A549 (cell line): ENCODE measurements around the gene MPRIP. TPM values are rescaled to one million over a fixed set of nuclear protein-coding genes. Genes with fewer than 3 reads are reported as not detected.

Experiments used
- ATAC-seq, 2 experiments: fragments of 200-7000 bp in 1 of 2; fragments of >200 bp in 1 of 2; cut with Nextera tagmentation in 1 of 2; cut with Tn5 transposase in 1 of 2; 3 replicates each; pipeline versions ENCODE4 v1.8.0 to v1.9.1; 2018 to 2020; ENCODE audit warnings: mild to moderate bottlenecking in 1 of 2, moderate library complexity in 1 of 2
- CTCF ChIA-PET: fragments of 300-600 bp; sonication (Branson Sonifier 250); formaldehyde crosslinking; extraction: SDS; loops from one replicate; lab custom pipeline; 2021; ENCODE audit warnings: antibody characterized with exemption, inconsistent platforms; lab: Yijun Ruan, JAX
- POLR2A ChIA-PET: fragments of 350-600 bp; formaldehyde crosslinking; extraction: SDS; loops from one replicate; lab custom pipeline; 2021; ENCODE audit warnings: antibody characterized with exemption, inconsistent platforms; lab: Yijun Ruan, JAX
- DNase-seq, 2 experiments: peaks; one replicate each; pipeline versions ENCODE4 v3.0.0 to v3.0.0-alpha.2; 2011 to 2016; ENCODE audit warnings: low read depth in 1 of 2, low spot score in 1 of 2
- FAIRE-seq: peaks from 2 replicates; lab custom pipeline; 2011; peaks lifted over from hg19 to GRCh38; lab: Jason Lieb, UNC
- H3K27ac ChIP-seq, 2 experiments: fragments of >200 bp; sonication (Bioruptor Twin); formaldehyde crosslinking; 3 replicates each; pipeline ENCODE4 v1.5.1; 2016 to 2017
- H3K4me1 ChIP-seq: fragments of >200 bp; sonication (Bioruptor Twin); formaldehyde crosslinking; 3 replicates; pipeline ENCODE4 v1.6.1; 2016
- H3K4me2 ChIP-seq: fragments of >200 bp; sonication (Bioruptor Twin); formaldehyde crosslinking; 3 replicates; pipeline ENCODE4 v1.6.1; 2016
- H3K4me3 ChIP-seq: fragments of >200 bp; sonication (Bioruptor Twin); formaldehyde crosslinking; 3 replicates; pipeline ENCODE4 v1.5.1; 2016
- H3K9me3 ChIP-seq: fragments of >200 bp; sonication (Bioruptor Twin); formaldehyde crosslinking; 3 replicates; pipeline ENCODE4 v1.6.1; 2016
- CBX8 ChIP-seq: fragments of 200-600 bp; sonication (generic); IDR thresholded peaks from 2 replicates; pipeline ENCODE4 v1.6.1; 2016
- CHD2 ChIP-seq: fragments of 150-350 bp; IDR thresholded peaks from 2 replicates; pipeline ENCODE4 v1.6.1; 2014; ENCODE audit warnings: low read length; ENCODE audit not compliant: partially characterized antibody
- ESRRA ChIP-seq: fragments of 150-350 bp; IDR thresholded peaks from 2 replicates; pipeline ENCODE4 v1.6.1; 2014; ENCODE audit warnings: mild to moderate bottlenecking, low read length, borderline replicate concordance
- FOXS1 ChIP-seq: fragments of 250-450 bp; sonication (Bioruptor Pico); IDR thresholded peaks from 2 replicates; pipeline ENCODE4 v1.5.0; 2020; ENCODE audit warnings: mild to moderate bottlenecking, moderate library complexity
- GATA3 ChIP-seq: IDR thresholded peaks from 2 replicates; pipeline ENCODE4 v1.6.1; 2012; ENCODE audit warnings: borderline replicate concordance
- HOXB13 ChIP-seq: fragments of 250-450 bp; sonication (Bioruptor Pico); IDR thresholded peaks from 2 replicates; pipeline ENCODE4 v1.5.0; 2020; ENCODE audit warnings: low read depth, mild to moderate bottlenecking, moderate library complexity
- HOXB5 ChIP-seq: fragments of 250-450 bp; sonication (Bioruptor Pico); IDR thresholded peaks from 2 replicates; pipeline ENCODE4 v1.5.0; 2020; ENCODE audit warnings: mild to moderate bottlenecking, moderate library complexity
- MAFK ChIP-seq: fragments of 450-650 bp; IDR thresholded peaks from 2 replicates; pipeline ENCODE4 v1.6.1; 2014; ENCODE audit not compliant: partially characterized antibody
- MAZ ChIP-seq: fragments of 150-350 bp; IDR thresholded peaks from 2 replicates; pipeline ENCODE4 v1.6.1; 2014; ENCODE audit warnings: antibody characterized with exemption, low read depth, low read length, borderline replicate concordance
- MYC ChIP-seq: IDR thresholded peaks from 2 replicates; pipeline ENCODE4 v1.6.1; 2012; ENCODE audit warnings: mild to moderate bottlenecking, inconsistent platforms, low read length, improper control_type of control experiment, borderline replicate concordance
- PHF8 ChIP-seq: fragments of 200-600 bp; sonication (generic); IDR thresholded peaks from 2 replicates; pipeline ENCODE4 v1.6.1; 2016; ENCODE audit warnings: low read depth, mild to moderate bottlenecking, antibody characterized with exemption, moderate library complexity, borderline replicate concordance
- POLR2A ChIP-seq: IDR thresholded peaks from 2 replicates; pipeline ENCODE4 v1.6.1; 2012; ENCODE audit warnings: mild to moderate bottlenecking, low read length
- TP53 ChIP-seq: fragments of 250-450 bp; sonication (Bioruptor Pico); IDR thresholded peaks from 2 replicates; pipeline ENCODE4 v1.5.0; 2021; ENCODE audit warnings: mild to moderate bottlenecking, moderate library complexity
- ZC3H11A ChIP-seq: fragments of 450-650 bp; IDR thresholded peaks from 2 replicates; pipeline ENCODE4 v1.6.1; 2014; ENCODE audit warnings: antibody characterized with exemption, mild to moderate bottlenecking
- WGBS: methylation state at CpG from one replicate; pipeline ENCODE4 v1.1.6; 2017; ENCODE audit errors: missing lambda C conversion rate; 5-methylcytosine and 5-hydroxymethylcytosine counted together
- polyA plus RNA-seq, 4 experiments: library from polyadenylated mRNA; depleted of rRNA in 3 of 4; stranded (reverse); fragments of >200 nt; fragmentation: RNase III in 1 of 4; extraction: RNeasy Plus Mini Kit Qiagen cat#74134 plus additional on column Dnase treatment in 1 of 4; gene quantifications; 2 replicates in 3 of 4; 3 replicates in 1 of 4; pipeline ENCODE4 v1.2.3, GENCODE V29; 2011 to 2017
- TF ChIP-seq, protein P1 (sequence below): fragments of >200 bp; sonication (Bioruptor Twin); formaldehyde crosslinking; IDR thresholded peaks from 3 replicates; pipeline ENCODE4 v1.6.1; 2016
- TF ChIP-seq, protein P2 (sequence below): IDR thresholded peaks from 2 replicates; pipeline ENCODE4 v1.6.1; 2012; ENCODE audit warnings: low read depth, borderline replicate concordance
- TF ChIP-seq, protein P3 (sequence below): fragments of 150-350 bp; IDR thresholded peaks from 2 replicates; pipeline ENCODE4 v1.6.1; 2014; ENCODE audit warnings: low read depth, mild to moderate bottlenecking, low read length

The MPRIP gene
- polyA plus RNA-seq, 2 of the 4 experiments (the other 2 are of a cell fraction) = 147 to 228 TPM

DNA sequence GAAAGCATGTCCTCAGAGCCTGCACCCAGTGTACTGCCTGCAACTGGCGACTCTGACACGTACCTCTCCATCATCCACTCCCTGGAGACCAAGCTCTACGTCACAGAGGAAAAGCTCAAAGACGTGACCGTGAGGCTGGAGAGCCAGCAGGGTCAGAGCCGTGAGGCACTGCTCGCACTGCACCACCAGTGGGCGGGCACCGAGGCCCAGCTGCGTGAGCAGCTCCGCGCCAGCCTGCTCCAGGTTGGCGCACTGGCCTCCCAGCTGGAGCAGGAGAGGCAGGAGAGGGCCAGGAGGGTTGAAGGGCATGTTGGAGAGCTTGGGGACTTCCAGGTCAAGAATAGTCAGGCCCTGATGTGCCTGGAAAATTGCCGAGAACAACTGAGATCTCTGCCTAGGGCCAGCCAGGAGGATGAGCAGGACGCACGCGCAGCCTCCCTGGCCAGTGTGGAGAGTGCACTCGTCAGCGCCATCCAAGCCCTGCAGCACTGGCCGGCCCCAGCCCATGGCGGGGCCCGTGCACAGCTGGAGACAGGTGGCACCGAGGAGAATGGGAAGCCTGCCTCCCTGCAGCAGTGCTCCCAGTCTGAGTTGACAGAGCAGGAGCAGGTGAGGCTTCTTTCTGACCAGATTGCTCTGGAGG is 123.5 kb downstream of the MPRIP start:
- no peak overlapping the region for H3K27ac ChIP-seq
- no peaks in the 10 kb centered on the region for H3K4me1 ChIP-seq
- CTCF ChIA-PET = interaction anchor here (0.7 to 4.0 kb wide), 4 partner anchors 10 to 483 kb away, joined by 3 to 19 read pairs (median 4); no protein-coding TSS in a partner anchor
- no peak overlapping the region for H3K4me3 ChIP-seq
- no peak overlapping the region for H3K4me2 ChIP-seq
- no peak for DNase-seq
- POLR2A ChIA-PET = interaction anchor here (0.6 kb wide), 1 partner anchor 23 kb away, joined by 8 read pairs; no protein-coding TSS in a partner anchor
- 95% methylated on average over 22 of the region's 23 CpGs for WGBS
- no peak for FAIRE-seq
- no peaks in the 10 kb centered on the region for H3K9me3 ChIP-seq
- TF ChIP-seq ZC3H11A (no peak), MAZ (no peak), MAFK (no peak), TP53 (no peak), PHF8 (no peak), GATA3 (no peak), HOXB13 (no peak), POLR2A (no peak), CHD2 (no peak), HOXB5 (CRISPR knock-in tag) (no peak), FOXS1 (no peak), MYC (no peak), ESRRA (no peak)
- TF ChIP-seq, protein P1, sequence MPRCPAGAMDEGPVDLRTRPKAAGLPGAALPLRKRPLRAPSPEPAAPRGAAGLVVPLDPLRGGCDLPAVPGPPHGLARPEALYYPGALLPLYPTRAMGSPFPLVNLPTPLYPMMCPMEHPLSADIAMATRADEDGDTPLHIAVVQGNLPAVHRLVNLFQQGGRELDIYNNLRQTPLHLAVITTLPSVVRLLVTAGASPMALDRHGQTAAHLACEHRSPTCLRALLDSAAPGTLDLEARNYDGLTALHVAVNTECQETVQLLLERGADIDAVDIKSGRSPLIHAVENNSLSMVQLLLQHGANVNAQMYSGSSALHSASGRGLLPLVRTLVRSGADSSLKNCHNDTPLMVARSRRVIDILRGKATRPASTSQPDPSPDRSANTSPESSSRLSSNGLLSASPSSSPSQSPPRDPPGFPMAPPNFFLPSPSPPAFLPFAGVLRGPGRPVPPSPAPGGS = no peak
- ATAC-seq = peak in 1 of 2 experiments; percentile 6; a peak in 1 of 6 replicates

DNA sequence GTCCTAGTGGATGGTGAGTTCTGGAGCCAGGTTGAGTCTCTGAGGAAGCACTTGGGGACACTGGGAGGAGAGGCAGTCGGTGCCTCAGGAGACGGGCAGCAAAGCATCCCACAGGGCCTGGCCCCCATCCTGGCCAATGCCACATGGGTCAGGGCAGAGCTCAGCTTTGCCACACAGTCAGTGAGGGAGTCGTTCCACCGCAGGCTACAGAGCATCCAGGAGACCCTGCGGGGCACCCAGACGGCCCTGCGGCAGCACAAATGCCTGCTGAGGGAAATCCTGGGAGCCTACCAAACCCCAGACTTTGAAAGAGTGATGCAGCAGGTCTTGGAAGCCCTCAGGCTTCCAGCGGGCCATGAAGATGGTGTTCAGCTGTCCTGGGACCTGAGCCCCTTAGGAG is 124.2 kb downstream of the MPRIP start:
- no peak for DNase-seq
- WGBS = 93% methylated on average over 8 of the region's 8 CpGs
- CTCF ChIA-PET = interaction anchor here (1.1 to 4.0 kb wide), 6 partner anchors 9 to 24 kb away, joined by 3 to 25 read pairs (median 4); no protein-coding TSS in a partner anchor

More for the DNA sequence above, 124.2 kb downstream of the MPRIP start:
- Histone ChIP-seq H3K27ac (no peak overlapping the region), H3K9me3 (no peaks in the 10 kb centered on the region), H3K4me2 (no peak overlapping the region), H3K4me1 (no peaks in the 10 kb centered on the region), H3K4me3 (no peak overlapping the region)
- FAIRE-seq (no peak), ATAC-seq (no peak; a peak in 1 of 6 replicates)
- TF ChIP-seq, protein P2, sequence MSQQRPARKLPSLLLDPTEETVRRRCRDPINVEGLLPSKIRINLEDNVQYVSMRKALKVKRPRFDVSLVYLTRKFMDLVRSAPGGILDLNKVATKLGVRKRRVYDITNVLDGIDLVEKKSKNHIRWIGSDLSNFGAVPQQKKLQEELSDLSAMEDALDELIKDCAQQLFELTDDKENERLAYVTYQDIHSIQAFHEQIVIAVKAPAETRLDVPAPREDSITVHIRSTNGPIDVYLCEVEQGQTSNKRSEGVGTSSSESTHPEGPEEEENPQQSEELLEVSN = no peak
- TF ChIP-seq CBX8 = no peak
- TF ChIP-seq, protein P3, sequence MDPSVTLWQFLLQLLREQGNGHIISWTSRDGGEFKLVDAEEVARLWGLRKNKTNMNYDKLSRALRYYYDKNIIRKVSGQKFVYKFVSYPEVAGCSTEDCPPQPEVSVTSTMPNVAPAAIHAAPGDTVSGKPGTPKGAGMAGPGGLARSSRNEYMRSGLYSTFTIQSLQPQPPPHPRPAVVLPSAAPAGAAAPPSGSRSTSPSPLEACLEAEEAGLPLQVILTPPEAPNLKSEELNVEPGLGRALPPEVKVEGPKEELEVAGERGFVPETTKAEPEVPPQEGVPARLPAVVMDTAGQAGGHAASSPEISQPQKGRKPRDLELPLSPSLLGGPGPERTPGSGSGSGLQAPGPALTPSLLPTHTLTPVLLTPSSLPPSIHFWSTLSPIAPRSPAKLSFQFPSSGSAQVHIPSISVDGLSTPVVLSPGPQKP = no peak
- no peak for TF ChIP-seq MYC
- TF ChIP-seq, protein P1 = no peak
- no peak for TF ChIP-seq ESRRA
- POLR2A ChIA-PET = no interaction called here
